GM10266 (cell line): ENCODE data around the gene GRIK4.

Experiments used
- DNase-seq: peaks from one replicate; pipeline ENCODE4 v3.0.0; 2012; ENCODE audit errors: extremely low spot score
- CTCF ChIP-seq: IDR thresholded peaks from 2 replicates; pipeline ENCODE4 v1.5.1; 2012; ENCODE audit warnings: mild to moderate bottlenecking, low read depth; ENCODE audit not compliant: control insufficient read depth, insufficient read depth; ENCODE audit errors: missing control alignments

GRIK4 gene

GRCh38 chr11:120521176-120521575 is 9.6 kb downstream of the GRIK4 start:
- DNase-seq, result no peak
- no peak for TF ChIP-seq CTCF

GRCh38 chr11:120522021-120522420 is 10.5 kb downstream of the GRIK4 start:
- no peak for TF ChIP-seq CTCF
- no peak for DNase-seq

GRCh38 chr11:120522736-120523135 is 11.2 kb downstream of the GRIK4 start:
- TF ChIP-seq CTCF, result no peak
- DNase-seq, result no peak

GRCh38 chr11:120523196-120523595 is 11.6 kb downstream of the GRIK4 start:
- TF ChIP-seq CTCF, result no peak
- no peak for DNase-seq

GRCh38 chr11:120524536-120525085 is 13.1 kb downstream of the GRIK4 start:
- DNase-seq, result no peak
- no peak for TF ChIP-seq CTCF

- DNase-seq, result no peak
- no peak for TF ChIP-seq CTCF
Observed at GRCh38 chr11:120525261-120526171, 14.0 kb downstream of the GRIK4 start.

GRCh38 chr11:120526241-120526640 is 14.7 kb downstream of the GRIK4 start:
- no peak for TF ChIP-seq CTCF
- DNase-seq, result no peak
